Activated CD4-positive, alpha-beta T cell treated with anti-CD3 and anti-CD28 coated beads, Interleukin-2, amount 10 ng/mL, durations not matched to agents 7 days and 5 days (primary cell): ENCODE results near the gene STARD10. TPM values are rescaled to one million over a fixed set of nuclear protein-coding genes. Genes with fewer than 3 reads are reported as not detected.

ENCODE experiments used
- CTCF ChIA-PET: fragments of 350-600 bp; sonication (Branson Sonifier 250); formaldehyde crosslinking; loops from one replicate; lab custom pipeline; 2021; ENCODE audit warnings: antibody characterized with exemption; lab: Charles Lee
- POLR2A ChIA-PET: fragments of 350-600 bp; sonication (Branson Sonifier 250); formaldehyde crosslinking; loops from one replicate; lab custom pipeline; 2021; ENCODE audit warnings: antibody characterized with exemption; lab: Charles Lee
- DNase-seq: peaks from one replicate; pipeline ENCODE4 v3.0.0-alpha.2; 2020
- H3K27ac Mint-ChIP-seq: one replicate; pipeline ENCODE4 v1.8.0; 2021; ENCODE audit warnings: mild to moderate bottlenecking, moderate library complexity, mixed read lengths
- H3K27me3 Mint-ChIP-seq: one replicate; pipeline ENCODE4 v1.8.0; 2021; ENCODE audit warnings: mixed read lengths
- H3K36me3 Mint-ChIP-seq: one replicate; pipeline ENCODE4 v1.8.0; 2021; ENCODE audit warnings: low read depth, mixed read lengths
- H3K4me1 Mint-ChIP-seq: one replicate; pipeline ENCODE4 v1.8.0; 2021; ENCODE audit warnings: mixed read lengths
- H3K4me3 Mint-ChIP-seq: one replicate; pipeline ENCODE4 v1.8.0; 2021; ENCODE audit warnings: mild to moderate bottlenecking, moderate library complexity, mixed read lengths
- H3K9me3 Mint-ChIP-seq: one replicate; pipeline ENCODE4 v1.8.0; 2021; ENCODE audit warnings: mixed read lengths
- total RNA-seq, 2 experiments: library from RNA; stranded (reverse); gene quantifications; one replicate each; pipeline ENCODE4 v1.2.3, GENCODE V29; 2021

The STARD10 gene
- total RNA-seq, 2 experiments from 2014 or later: 4.5 to 6.4 TPM

GRCh38 chr11:72781063-72781312 lies 12.9 kb downstream of the STARD10 start:
- POLR2A ChIA-PET: no interaction called here
- Mint-ChIP-seq H3K36me3 (no peaks in the 10 kb centered on the region), H3K4me1 (peaks cover 13% of the 10 kb centered on the region), H3K27me3 (peaks cover 3% of the 10 kb centered on the region), H3K9me3 (no peaks in the 10 kb centered on the region), H3K27ac (no peak overlapping the region), H3K4me3 (peak overlapping the region; percentile 63)
- DNase-seq: no peak
- CTCF ChIA-PET: interaction anchor here (0.6 to 5.3 kb wide), 2 partner anchors 12 to 31 kb away, joined by 3 to 29 read pairs; partner anchors contain the start of gene STARD10

- H3K36me3 Mint-ChIP-seq: no peaks in the 10 kb centered on the region
- no peak for DNase-seq
- H3K4me1 Mint-ChIP-seq: peaks cover 13% of the 10 kb centered on the region
- CTCF ChIA-PET: interaction anchor here (0.6 to 5.3 kb wide), 2 partner anchors 13 to 31 kb away, joined by 3 to 29 read pairs; partner anchors contain the start of gene STARD10
- peak overlapping the region; percentile 63 for H3K4me3 Mint-ChIP-seq
- no peak overlapping the region for H3K27ac Mint-ChIP-seq
- no peaks in the 10 kb centered on the region for H3K9me3 Mint-ChIP-seq
- peaks cover 3% of the 10 kb centered on the region for H3K27me3 Mint-ChIP-seq
- POLR2A ChIA-PET: no interaction called here
These were observed 13.4 kb downstream of the STARD10 start for GRCh38 chr11:72780296-72781062.

GRCh38 chr11:72779495-72780128 lies 14.2 kb downstream of the STARD10 start:
- Mint-ChIP-seq H3K9me3 (no peaks in the 10 kb centered on the region), H3K36me3 (no peaks in the 10 kb centered on the region), H3K4me3 (peak overlapping the region; percentile 30), H3K27ac (no peak overlapping the region), H3K27me3 (peaks cover 3% of the 10 kb centered on the region), H3K4me1 (peaks cover 13% of the 10 kb centered on the region)
- CTCF ChIA-PET: interaction anchor here (0.7 to 2.7 kb wide), 2 partner anchors 9 to 54 kb away, joined by 3 to 12 read pairs; no protein-coding TSS in a partner anchor
- POLR2A ChIA-PET: no interaction called here
- no peak for DNase-seq

- Mint-ChIP-seq H3K9me3 (no peaks in the 10 kb centered on the region), H3K27ac (no peak overlapping the region), H3K4me3 (no peak overlapping the region), H3K27me3 (peaks cover 3% of the 10 kb centered on the region), H3K36me3 (no peaks in the 10 kb centered on the region), H3K4me1 (peaks cover 13% of the 10 kb centered on the region)
- ChIA-PET POLR2A (no interaction called here), CTCF (interaction anchor here (0.7 to 2.7 kb wide), 6 partner anchors 10 to 54 kb away, joined by 3 to 12 read pairs (median 4); partner anchors contain the start of gene STARD10)
- DNase-seq: no peak
These were observed 15.0 kb downstream of the STARD10 start for GRCh38 chr11:72778535-72779494.

GRCh38 chr11:72777755-72778278 lies 16.0 kb downstream of the STARD10 start:
- H3K4me1 Mint-ChIP-seq: peaks cover 13% of the 10 kb centered on the region
- H3K27me3 Mint-ChIP-seq: peaks cover 3% of the 10 kb centered on the region
- no peak for DNase-seq
- H3K4me3 Mint-ChIP-seq: no peak overlapping the region
- ChIA-PET CTCF (interaction anchor here (0.9 to 2.7 kb wide), 6 partner anchors 9 to 27 kb away, joined by 3 to 12 read pairs (median 6); partner anchors contain the start of gene STARD10), POLR2A (no interaction called here)
- no peaks in the 10 kb centered on the region for H3K9me3 Mint-ChIP-seq
- no peak overlapping the region for H3K27ac Mint-ChIP-seq
- no peaks in the 10 kb centered on the region for H3K36me3 Mint-ChIP-seq

- Mint-ChIP-seq H3K4me3 (no peak overlapping the region), H3K4me1 (peaks cover 9% of the 10 kb centered on the region), H3K27me3 (peaks cover 3% of the 10 kb centered on the region), H3K9me3 (no peaks in the 10 kb centered on the region), H3K36me3 (no peaks in the 10 kb centered on the region), H3K27ac (no peak overlapping the region)
- no peak for DNase-seq
- ChIA-PET CTCF (interaction anchor here (1.3 to 2.7 kb wide), 8 partner anchors 9 to 52 kb away, joined by 3 to 12 read pairs (median 5); partner anchors contain the start of gene STARD10), POLR2A (no interaction called here)
These were observed 16.7 kb downstream of the STARD10 start for GRCh38 chr11:72776844-72777754.

- POLR2A ChIA-PET: no interaction called here
- no peaks in the 10 kb centered on the region for H3K36me3 Mint-ChIP-seq
- CTCF ChIA-PET: interaction anchor here (0.6 to 2.2 kb wide), 7 partner anchors 8 to 935 kb away, joined by 3 to 6 read pairs (median 3); partner anchors contain the start of gene STARD10
- peaks cover 3% of the 10 kb centered on the region for H3K27me3 Mint-ChIP-seq
- DNase-seq: no peak
- H3K4me3 Mint-ChIP-seq: no peak overlapping the region
- no peak overlapping the region for H3K27ac Mint-ChIP-seq
- peaks cover 6% of the 10 kb centered on the region for H3K4me1 Mint-ChIP-seq
- no peaks in the 10 kb centered on the region for H3K9me3 Mint-ChIP-seq
These were observed 17.6 kb downstream of the STARD10 start for GRCh38 chr11:72776117-72776843.

GRCh38 chr11:72775288-72776110 lies 18.3 kb downstream of the STARD10 start:
- peaks cover 6% of the 10 kb centered on the region for H3K4me1 Mint-ChIP-seq
- no peak for DNase-seq
- H3K9me3 Mint-ChIP-seq: no peaks in the 10 kb centered on the region
- no peaks in the 10 kb centered on the region for H3K36me3 Mint-ChIP-seq
- no peak overlapping the region for H3K4me3 Mint-ChIP-seq
- peaks cover 3% of the 10 kb centered on the region for H3K27me3 Mint-ChIP-seq
- no peak overlapping the region for H3K27ac Mint-ChIP-seq
- POLR2A ChIA-PET: no interaction called here
- CTCF ChIA-PET: interaction anchor here (0.6 to 2.2 kb wide), 9 partner anchors 10 to 935 kb away, joined by 3 to 5 read pairs (median 3); partner anchors contain the start of gene STARD10

GRCh38 chr11:72774499-72774898 lies 19.3 kb downstream of the STARD10 start:
- H3K4me3 Mint-ChIP-seq: no peak overlapping the region
- H3K4me1 Mint-ChIP-seq: peaks cover 5% of the 10 kb centered on the region
- no peak overlapping the region for H3K27ac Mint-ChIP-seq
- no peak for DNase-seq
- ChIA-PET POLR2A (no interaction called here), CTCF (interaction anchor here (1.1 to 2.3 kb wide), 4 partner anchors 9 to 49 kb away, joined by 3 to 5 read pairs (median 4); partner anchors contain the start of gene STARD10)
- H3K9me3 Mint-ChIP-seq: no peaks in the 10 kb centered on the region
- H3K36me3 Mint-ChIP-seq: no peaks in the 10 kb centered on the region
- no peaks in the 10 kb centered on the region for H3K27me3 Mint-ChIP-seq

- H3K27ac Mint-ChIP-seq: no peak overlapping the region
- DNase-seq: no peak
- H3K4me1 Mint-ChIP-seq: peaks cover 5% of the 10 kb centered on the region
- H3K4me3 Mint-ChIP-seq: no peak overlapping the region
- H3K36me3 Mint-ChIP-seq: no peaks in the 10 kb centered on the region
- ChIA-PET CTCF (interaction anchor here (2.3 kb wide), 1 partner anchor 20 kb away, joined by 5 read pairs; the partner anchor contains the start of gene STARD10), POLR2A (no interaction called here)
- H3K27me3 Mint-ChIP-seq: no peaks in the 10 kb centered on the region
- no peaks in the 10 kb centered on the region for H3K9me3 Mint-ChIP-seq
These were observed 20.2 kb downstream of the STARD10 start for GRCh38 chr11:72773696-72774095.
